PC-9 (cell line): ENCODE data around the gene UBE4B.

Source experiments
- EZH2 ChIP-seq: fragments of 200-600 bp; sonication (generic); IDR thresholded peaks from 2 replicates; pipeline ENCODE4 v1.8.0; 2017; ENCODE audit warnings: antibody characterized with exemption, low read depth
- TF ChIP-seq, protein P1 (sequence below): fragments of 200-600 bp; sonication (generic); conservative IDR thresholded peaks from 2 replicates; pipeline ENCODE4 v1.6.1; 2017; ENCODE audit warnings: mixed run types, antibody characterized with exemption, mild to moderate bottlenecking, moderate library complexity

GRCh38 chr1:10106241-10106640, 73.5 kb downstream of the UBE4B start:
- TF ChIP-seq, protein P1, sequence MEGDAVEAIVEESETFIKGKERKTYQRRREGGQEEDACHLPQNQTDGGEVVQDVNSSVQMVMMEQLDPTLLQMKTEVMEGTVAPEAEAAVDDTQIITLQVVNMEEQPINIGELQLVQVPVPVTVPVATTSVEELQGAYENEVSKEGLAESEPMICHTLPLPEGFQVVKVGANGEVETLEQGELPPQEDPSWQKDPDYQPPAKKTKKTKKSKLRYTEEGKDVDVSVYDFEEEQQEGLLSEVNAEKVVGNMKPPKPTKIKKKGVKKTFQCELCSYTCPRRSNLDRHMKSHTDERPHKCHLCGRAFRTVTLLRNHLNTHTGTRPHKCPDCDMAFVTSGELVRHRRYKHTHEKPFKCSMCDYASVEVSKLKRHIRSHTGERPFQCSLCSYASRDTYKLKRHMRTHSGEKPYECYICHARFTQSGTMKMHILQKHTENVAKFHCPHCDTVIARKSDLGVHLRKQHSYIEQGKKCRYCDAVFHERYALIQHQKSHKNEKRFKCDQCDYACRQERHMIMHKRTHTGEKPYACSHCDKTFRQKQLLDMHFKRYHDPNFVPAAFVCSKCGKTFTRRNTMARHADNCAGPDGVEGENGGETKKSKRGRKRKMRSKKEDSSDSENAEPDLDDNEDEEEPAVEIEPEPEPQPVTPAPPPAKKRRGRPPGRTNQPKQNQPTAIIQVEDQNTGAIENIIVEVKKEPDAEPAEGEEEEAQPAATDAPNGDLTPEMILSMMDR = no peak
- no peak for TF ChIP-seq EZH2
